ENCODE measurements around the gene SMC1B. TPM values are rescaled to one million over a fixed set of nuclear protein-coding genes. Genes with fewer than 3 reads are reported as not detected.

SMC1B gene
- total and polyA plus RNA-seq, 12 donors, result 0.05 TPM; not detected in 11

- Histone ChIP-seq H3K27me3 (no peaks in the 10 kb centered on the region), H3K4me1 (peaks cover 8 to 31% (median 21%) of the 10 kb centered on the region in 9 donors), H3K27ac (peak overlapping the region in 9 of 10 donors; percentile 68 to 94 (median 86)), H3K9me3 (no peaks in the 10 kb centered on the region), H3K36me3 (peaks cover 0 to 7% (median 0%) of the 10 kb centered on the region in 9 donors), H3K4me3 (peak overlapping the region; percentile 4 to 99 (median 97))
- TF ChIP-seq CTCF (IDR thresholded peaks at IDR 0.05), result no peak
- intact Hi-C loops (cut with DNase I), result loop anchor here in 4 of 10 donors (2.0 to 5.0 kb wide), 2 partner anchors 36 to 37 kb away; no protein-coding TSS in a partner anchor
- DNase-seq (no peak), ATAC-seq (peak in 3 of 8 donors; percentile 1 to 4 (median 1))
- WGBS, 2 donors, result 58 to 62% methylated on average over 25 of the region's 25 CpGs
These were observed 104.4 kb downstream of the SMC1B start for GRCh38 chr22:45308957-45309421.

GRCh38 chr22:45308391-45308956 lies 104.9 kb downstream of the SMC1B start:
- no peaks in the 10 kb centered on the region for H3K9me3 ChIP-seq
- H3K4me1 ChIP-seq, result peaks cover 6 to 26% (median 16%) of the 10 kb centered on the region in 9 donors
- H3K4me3 ChIP-seq, result no peak overlapping the region
- 90 to 96% methylated on average over 6 of the region's 6 CpGs for WGBS, 2 donors
- H3K36me3 ChIP-seq, result peaks cover 0 to 7% (median 0%) of the 10 kb centered on the region in 9 donors
- ATAC-seq (no peak), DNase-seq (no peak)
- TF ChIP-seq CTCF (IDR thresholded peaks at IDR 0.05), result no peak
- intact Hi-C loops (cut with DNase I), result loop anchor here in 4 of 10 donors (2.0 to 5.0 kb wide), 2 partner anchors 36 kb away; no protein-coding TSS in a partner anchor
- peak overlapping the region in 1 of 10 donors; percentile 94 for H3K27ac ChIP-seq
- H3K27me3 ChIP-seq, result no peaks in the 10 kb centered on the region

- Histone ChIP-seq H3K4me1 (peaks cover 3 to 19% (median 12%) of the 10 kb centered on the region in 9 donors), H3K27me3 (no peaks in the 10 kb centered on the region), H3K36me3 (no peaks in the 10 kb centered on the region), H3K9me3 (no peaks in the 10 kb centered on the region), H3K4me3 (no peak overlapping the region), H3K27ac (no peak overlapping the region)
- no peak for TF ChIP-seq CTCF (IDR thresholded peaks at IDR 0.05)
- no peak for ATAC-seq
- DNase-seq, result no peak
- 91 to 94% methylated on average over 9 of the region's 9 CpGs for WGBS, 2 donors
- intact Hi-C loops (cut with DNase I), result loop anchor here in 3 of 10 donors (5.0 kb wide), 1 partner anchor 34 kb away; no protein-coding TSS in a partner anchor
These were observed 107.3 kb downstream of the SMC1B start for GRCh38 chr22:45306139-45306538.

GRCh38 chr22:45305456-45306075 lies 107.8 kb downstream of the SMC1B start:
- TF ChIP-seq CTCF (IDR thresholded peaks at IDR 0.05), result no peak
- intact Hi-C loops (cut with DNase I), result loop anchor here in 3 of 10 donors (5.0 kb wide), 1 partner anchor 33 kb away; no protein-coding TSS in a partner anchor
- DNase-seq (no peak), ATAC-seq (no peak)
- Histone ChIP-seq H3K36me3 (no peaks in the 10 kb centered on the region), H3K27me3 (no peaks in the 10 kb centered on the region), H3K9me3 (no peaks in the 10 kb centered on the region), H3K4me1 (peaks cover 0 to 13% (median 6%) of the 10 kb centered on the region in 9 donors), H3K27ac (no peak overlapping the region), H3K4me3 (no peak overlapping the region)
- 77 to 80% methylated on average over 6 of the region's 6 CpGs for WGBS, 2 donors
